ENCODE measurements around the gene AOC1.

Gene AOC1

GRCh38 chr7:150879345-150879744 lies 27.0 kb downstream of the AOC1 start:
- H3K4me3 ChIP-seq (ENCODE audit: low read depth, low read length) = no peak overlapping the region
- DNase-seq (ENCODE audit: low read depth) = no peak

- no peak for DNase-seq (ENCODE audit: low read depth)
- H3K4me3 ChIP-seq (ENCODE audit: low read depth, low read length) = no peak overlapping the region
These were observed 28.9 kb downstream of the AOC1 start for GRCh38 chr7:150881189-150881588.

GRCh38 chr7:150890853-150891584 lies 38.7 kb downstream of the AOC1 start:
- DNase-seq (ENCODE audit: low read depth) = no peak
- no peak overlapping the region for H3K4me3 ChIP-seq (ENCODE audit: low read depth, low read length)

- H3K4me3 ChIP-seq (ENCODE audit: low read depth, low read length) = no peak overlapping the region
- no peak for DNase-seq (ENCODE audit: low read depth)
These were observed 39.4 kb downstream of the AOC1 start for GRCh38 chr7:150891740-150892139.

- DNase-seq (ENCODE audit: low read depth) = no peak
These were observed 43.5 kb downstream of the AOC1 start for GRCh38 chr7:150895809-150896208.

GRCh38 chr7:150896562-150897209 lies 44.4 kb downstream of the AOC1 start:
- H3K4me3 ChIP-seq (ENCODE audit: low read depth, low read length) = no peak overlapping the region
- no peak for DNase-seq (ENCODE audit: low read depth)

More at GRCh38 chr7:150895809-150896208, 43.5 kb downstream of the AOC1 start:
- H3K4me3 ChIP-seq (ENCODE audit: low read depth, low read length) = no peak overlapping the region

GRCh38 chr7:150897502-150898474 lies 45.5 kb downstream of the AOC1 start:
- DNase-seq (ENCODE audit: low read depth) = no peak
- no peak overlapping the region for H3K4me3 ChIP-seq (ENCODE audit: low read depth, low read length)

GRCh38 chr7:150898475-150899011 lies 46.2 kb downstream of the AOC1 start:
- H3K4me3 ChIP-seq (ENCODE audit: low read depth, low read length) = no peak overlapping the region
- DNase-seq (ENCODE audit: low read depth) = no peak

- H3K4me3 ChIP-seq (ENCODE audit: low read depth, low read length) = no peak overlapping the region
These were observed 48.4 kb downstream of the AOC1 start for GRCh38 chr7:150900675-150901074.

GRCh38 chr7:150901160-150902035 lies 49.1 kb downstream of the AOC1 start:
- no peak for DNase-seq (ENCODE audit: low read depth)
- H3K4me3 ChIP-seq (ENCODE audit: low read depth, low read length) = no peak overlapping the region

More at GRCh38 chr7:150900675-150901074, 48.4 kb downstream of the AOC1 start:
- DNase-seq (ENCODE audit: low read depth) = no peak

- H3K4me3 ChIP-seq (ENCODE audit: low read depth, low read length) = no peak overlapping the region
- no peak for DNase-seq (ENCODE audit: low read depth)
These were observed 50.0 kb downstream of the AOC1 start for GRCh38 chr7:150902078-150903033.

GRCh38 chr7:150903606-150904005 lies 51.3 kb downstream of the AOC1 start:
- no peak for DNase-seq (ENCODE audit: low read depth)
- H3K4me3 ChIP-seq (ENCODE audit: low read depth, low read length) = no peak overlapping the region

GRCh38 chr7:150904011-150904909 lies 51.9 kb downstream of the AOC1 start:
- no peak overlapping the region for H3K4me3 ChIP-seq (ENCODE audit: low read depth, low read length)
- DNase-seq (ENCODE audit: low read depth) = no peak

GRCh38 chr7:150908173-150908572 lies 55.9 kb downstream of the AOC1 start:
- H3K4me3 ChIP-seq (ENCODE audit: low read depth, low read length) = no peak overlapping the region
- no peak for DNase-seq (ENCODE audit: low read depth)

GRCh38 chr7:150909200-150909995 lies 57.1 kb downstream of the AOC1 start:
- no peak overlapping the region for H3K4me3 ChIP-seq (ENCODE audit: low read depth, low read length)
- DNase-seq (ENCODE audit: low read depth) = no peak

Data from skeletal muscle cell (primary cell).